HG03520 (cell line): ENCODE measurements around the gene BIRC7.

ENCODE experiments used
- ATAC-seq: cut with Tn5 transposase; IDR thresholded peaks from one replicate; pipeline ENCODE4 v1.9.1; 2021; ENCODE audit warnings: mild to moderate bottlenecking, moderate library complexity; ENCODE audit not compliant: unreplicated experiment

Gene BIRC7, protein sequence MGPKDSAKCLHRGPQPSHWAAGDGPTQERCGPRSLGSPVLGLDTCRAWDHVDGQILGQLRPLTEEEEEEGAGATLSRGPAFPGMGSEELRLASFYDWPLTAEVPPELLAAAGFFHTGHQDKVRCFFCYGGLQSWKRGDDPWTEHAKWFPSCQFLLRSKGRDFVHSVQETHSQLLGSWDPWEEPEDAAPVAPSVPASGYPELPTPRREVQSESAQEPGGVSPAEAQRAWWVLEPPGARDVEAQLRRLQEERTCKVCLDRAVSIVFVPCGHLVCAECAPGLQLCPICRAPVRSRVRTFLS

DNA sequence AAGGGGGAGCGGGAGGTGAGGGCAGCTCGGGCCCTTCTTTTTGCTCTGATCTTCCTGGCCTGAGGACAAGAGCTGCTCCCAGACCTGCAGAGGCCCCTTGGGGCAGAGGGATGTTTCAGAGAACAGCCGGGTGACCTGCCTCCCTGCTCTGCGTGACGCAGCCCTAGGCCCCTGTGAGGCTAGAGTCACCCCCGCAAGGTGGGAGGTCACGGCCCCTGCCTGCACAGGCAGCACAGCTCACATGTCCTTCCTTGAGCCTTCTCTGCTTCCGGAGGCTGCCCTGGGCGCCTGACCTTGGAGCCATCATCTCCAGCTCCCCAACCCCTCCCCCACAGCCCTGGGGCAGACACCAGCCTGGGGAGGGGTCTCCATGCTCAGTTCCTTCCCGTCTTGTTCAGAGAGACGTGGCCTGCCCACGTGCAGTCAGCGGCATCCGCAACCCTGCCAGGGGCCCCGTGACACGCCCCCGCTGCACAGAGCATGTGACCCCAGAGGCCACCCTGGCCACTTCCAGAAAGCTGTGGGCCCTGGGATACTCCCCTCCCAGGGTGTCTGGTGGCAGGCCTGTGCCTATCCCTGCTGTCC, at the start of gene BIRC7:
TSS of gene BIRC7 (plus strand) at position 507 of the 585 bp plus-strand sequence. CDS start 192 bp downstream, outside the sequence.
- ATAC-seq: no peak

GRCh38 chr20:63186084-63186483, 49.6 kb upstream of the BIRC7 start:
- ATAC-seq: no peak

DNA sequence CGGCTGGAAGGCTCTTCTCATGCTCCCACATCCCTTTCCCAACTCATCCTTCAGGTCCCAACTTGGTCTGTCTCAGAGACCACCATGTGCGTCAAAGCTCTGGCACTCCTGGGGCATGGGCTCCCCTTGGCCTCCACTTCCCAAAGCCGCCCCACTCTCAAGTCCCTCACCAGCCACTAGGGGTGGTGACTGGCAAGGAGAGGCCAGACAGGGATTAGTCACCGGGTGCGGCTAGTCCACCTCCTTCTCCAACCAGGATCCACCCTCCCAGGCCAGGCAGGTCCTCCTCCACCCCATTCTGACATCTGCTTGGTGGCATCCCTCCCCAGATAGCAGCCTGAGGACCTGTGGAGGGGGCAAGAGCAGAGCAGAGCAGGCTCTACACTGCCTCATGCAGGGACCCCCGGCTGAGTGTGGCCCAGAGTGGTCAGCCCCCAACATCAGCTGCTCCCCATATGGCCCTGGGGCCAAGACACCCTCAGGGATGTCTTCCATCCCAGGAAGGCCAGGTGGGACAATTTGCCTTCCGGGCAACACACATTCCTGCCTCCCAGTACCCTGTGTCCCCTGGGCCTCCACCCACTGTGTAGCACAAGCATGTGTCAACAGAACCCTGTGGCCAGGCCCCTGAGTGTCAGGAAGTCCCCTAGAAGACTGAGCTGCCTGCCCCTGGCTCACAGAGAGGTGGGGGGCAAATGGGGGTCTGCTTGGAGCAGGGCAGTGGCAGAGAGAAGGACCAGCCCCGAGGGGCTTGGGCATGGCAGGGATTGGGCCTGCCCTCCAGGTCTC, 49.0 kb upstream of the BIRC7 start:
- no peak for ATAC-seq

GRCh38 chr20:63187338-63188158, 48.2 kb upstream of the BIRC7 start:
- no peak for ATAC-seq

GRCh38 chr20:63188159-63188442, 47.6 kb upstream of the BIRC7 start:
- ATAC-seq: no peak

DNA sequence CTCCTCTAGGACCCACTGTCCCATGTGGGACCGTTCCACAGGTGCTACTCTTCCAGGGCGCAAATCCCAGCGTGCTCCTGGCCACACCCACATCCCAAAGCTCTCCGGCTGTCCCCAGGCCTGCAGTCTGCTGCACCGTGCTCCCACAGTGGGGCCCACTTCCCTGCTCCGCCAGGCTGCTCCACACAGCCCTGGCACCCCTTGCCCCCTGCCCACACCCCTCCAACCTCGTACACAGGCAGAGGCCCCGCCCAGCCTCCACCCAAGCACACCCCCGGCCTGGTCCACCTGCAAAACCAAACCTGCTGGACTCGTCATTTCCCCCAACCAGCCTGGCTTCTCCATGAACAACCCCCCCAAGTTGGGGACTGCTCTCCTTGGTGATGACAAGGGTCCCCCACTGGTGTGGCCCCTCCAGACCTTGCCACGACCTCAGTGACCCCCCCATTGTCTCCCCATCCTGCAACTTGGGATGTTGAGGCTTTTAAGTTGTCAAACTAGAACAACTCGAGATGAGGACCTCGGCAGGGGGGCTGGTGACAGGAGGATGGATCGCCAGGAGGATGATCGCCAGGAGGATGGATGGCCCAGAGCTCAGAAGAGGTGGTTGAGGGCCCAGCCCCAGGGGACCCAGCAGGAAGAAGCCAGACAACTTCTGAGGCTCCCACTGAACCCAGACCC, 46.9 kb upstream of the BIRC7 start:
- ATAC-seq: no peak

DNA sequence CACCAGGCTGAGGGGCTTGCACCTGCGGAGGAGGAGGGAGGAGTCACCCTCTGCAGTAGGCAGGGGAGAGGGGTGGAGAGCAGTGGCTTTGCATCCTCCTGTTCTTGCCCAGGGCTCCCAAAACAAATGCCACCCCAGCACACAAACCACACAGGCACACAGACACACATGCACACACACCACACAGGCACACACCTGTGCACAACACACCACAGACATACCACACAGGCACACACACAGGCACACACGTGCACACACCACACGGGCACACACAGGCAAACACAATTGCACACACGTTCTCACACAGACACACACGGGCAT, 46.4 kb upstream of the BIRC7 start:
- no peak for ATAC-seq

DNA sequence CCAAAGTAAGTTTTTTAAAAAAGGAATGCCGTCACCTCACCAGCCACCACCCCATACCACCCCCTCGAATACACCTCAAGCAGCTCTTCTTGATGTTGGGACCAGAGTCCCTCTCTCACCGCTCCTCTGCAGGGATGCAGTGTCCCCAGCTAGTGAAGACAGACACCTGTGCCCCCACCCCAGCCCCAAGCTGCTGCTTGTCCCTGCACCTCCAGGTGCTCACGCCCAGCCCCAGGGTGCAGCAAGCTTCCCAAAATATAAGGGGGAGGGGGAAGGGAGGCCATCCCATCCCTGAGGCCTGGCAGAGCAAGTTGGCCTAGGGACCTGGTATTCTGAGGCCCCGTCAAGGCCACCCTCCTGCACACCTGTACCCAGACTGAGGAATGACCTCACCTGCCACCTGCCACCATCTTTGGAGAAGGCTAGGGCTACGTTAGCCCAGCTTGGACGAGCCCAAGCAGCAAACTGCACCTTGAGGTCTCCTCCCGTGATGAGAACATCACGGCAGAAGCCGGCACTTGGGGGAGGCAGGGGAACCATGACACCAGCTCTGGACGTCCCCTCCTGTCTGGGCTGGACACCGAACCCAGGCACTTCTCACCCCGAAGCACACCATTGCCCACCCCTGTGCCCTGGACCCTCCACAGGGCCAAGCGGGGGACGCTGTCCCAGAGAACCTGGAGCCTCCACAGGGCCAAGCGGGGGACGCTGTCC, 45.7 kb upstream of the BIRC7 start:
- no peak for ATAC-seq

DNA sequence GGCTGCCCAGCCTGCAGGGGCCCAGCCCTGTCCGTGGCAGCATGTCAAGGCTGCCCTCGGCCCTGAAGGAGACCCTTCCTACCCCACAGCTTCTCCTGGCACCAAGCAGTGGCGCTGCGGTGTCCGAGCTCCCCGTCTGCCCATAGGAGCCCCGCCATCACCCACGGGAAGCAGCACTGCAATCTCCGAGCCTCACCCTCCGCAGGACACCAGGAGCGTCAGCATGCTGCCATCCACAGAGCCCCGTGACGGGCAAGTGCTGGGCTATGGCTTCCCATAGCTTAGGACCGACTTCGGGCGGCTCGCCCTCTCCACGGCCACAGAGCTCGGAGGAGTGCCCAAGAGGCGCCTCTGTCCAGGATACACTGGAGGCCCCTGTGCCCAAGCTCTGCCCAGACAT, 44.9 kb upstream of the BIRC7 start:
- ATAC-seq: no peak

- ATAC-seq: no peak
Measured at GRCh38 chr20:63191400-63191799, 44.3 kb upstream of the BIRC7 start.

- no peak for ATAC-seq
Measured at GRCh38 chr20:63192721-63193120, 43.0 kb upstream of the BIRC7 start.

DNA sequence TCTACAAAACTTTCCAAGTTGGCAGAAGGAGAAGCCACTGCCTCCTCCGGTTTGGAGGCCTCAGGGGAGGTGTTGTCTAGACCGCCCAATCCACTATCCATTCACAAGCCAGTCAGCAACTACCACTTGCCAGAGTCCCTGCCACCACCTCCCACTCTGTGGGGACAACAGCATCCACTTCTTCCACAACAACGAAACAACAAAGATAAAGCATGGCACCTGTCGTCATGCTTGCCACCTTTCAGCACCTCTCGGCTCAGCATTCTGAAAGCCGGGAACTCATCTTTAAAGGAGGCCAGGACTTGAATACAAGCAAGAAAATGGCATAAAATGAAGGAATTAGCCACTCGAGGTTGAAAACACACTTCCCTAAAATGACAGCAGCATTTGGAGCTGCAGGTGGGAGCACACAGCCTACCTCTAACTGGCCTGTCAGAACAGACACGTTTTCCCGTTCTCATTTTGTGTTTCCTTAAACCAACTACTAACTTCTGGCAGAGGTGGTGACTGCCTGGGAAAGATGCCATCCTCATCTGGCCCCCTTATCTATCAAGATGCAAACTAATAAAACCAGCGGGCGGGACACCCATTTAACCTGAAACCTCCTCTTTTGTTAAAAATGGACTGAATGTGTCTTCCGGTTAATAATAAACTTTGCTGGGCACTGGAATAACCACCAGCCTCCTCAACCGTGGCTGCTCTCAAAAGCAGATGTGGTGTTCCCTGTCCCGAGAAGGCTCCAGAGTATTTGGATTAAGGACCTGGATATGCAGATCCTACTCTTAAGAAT, 41.5 kb upstream of the BIRC7 start:
- ATAC-seq: no peak

DNA sequence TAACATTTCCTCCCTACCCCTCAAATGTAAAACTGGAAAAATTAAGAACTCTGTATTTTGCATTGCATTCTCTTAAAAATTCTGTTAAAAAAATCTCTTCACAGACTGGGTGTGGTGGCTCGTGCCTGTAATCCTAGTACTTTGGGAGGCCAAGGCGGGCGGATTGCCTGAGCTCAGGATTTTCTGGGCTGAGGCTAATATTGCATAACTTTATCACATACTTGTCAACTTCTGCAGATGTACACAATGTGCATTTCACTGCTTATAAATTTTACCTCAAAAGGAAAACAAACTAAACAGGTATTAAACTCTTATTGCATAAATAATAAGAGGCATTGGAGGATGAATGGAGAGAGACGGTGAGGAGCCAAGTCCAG, 40.9 kb upstream of the BIRC7 start:
- no peak for ATAC-seq

DNA sequence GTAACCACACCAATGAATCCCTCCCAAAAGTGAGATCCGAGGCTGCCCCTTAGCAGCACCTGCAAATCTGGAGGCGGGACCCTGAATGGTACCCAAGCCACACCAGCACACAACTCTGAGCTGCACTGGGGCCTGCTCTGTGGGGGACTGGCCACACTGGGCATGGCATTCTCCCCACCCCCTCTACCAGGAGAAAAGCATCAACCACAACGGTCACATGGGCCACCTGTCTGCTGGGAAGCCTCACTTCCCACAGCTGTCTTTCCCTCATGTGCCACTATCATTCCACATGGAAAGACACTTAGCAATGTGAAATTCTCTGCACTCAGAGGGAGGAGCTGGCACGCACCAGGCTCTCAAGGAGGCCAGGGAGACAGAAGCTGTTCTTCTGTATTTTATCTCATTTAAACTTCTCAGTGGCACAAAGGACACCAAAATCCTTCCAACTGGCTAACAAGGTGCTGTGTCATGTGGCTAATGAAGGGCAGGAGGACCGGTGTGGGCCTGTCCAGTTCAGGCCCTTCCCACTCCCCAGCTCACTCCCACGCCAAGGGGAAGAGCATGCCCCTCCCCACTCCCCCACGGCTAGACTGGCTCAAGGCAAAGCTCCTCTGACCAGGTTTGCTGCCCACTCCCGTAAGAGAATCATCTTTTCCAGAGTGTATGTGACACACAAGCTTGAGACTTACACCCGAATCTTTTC, 38.8 kb upstream of the BIRC7 start:
- no peak for ATAC-seq

- no peak for ATAC-seq
Measured at GRCh38 chr20:63198606-63199005, 37.1 kb upstream of the BIRC7 start.

- ATAC-seq: no peak
Measured at GRCh38 chr20:63202021-63202420, 33.7 kb upstream of the BIRC7 start.

GRCh38 chr20:63202811-63203526, 32.7 kb upstream of the BIRC7 start:
- no peak for ATAC-seq

DNA sequence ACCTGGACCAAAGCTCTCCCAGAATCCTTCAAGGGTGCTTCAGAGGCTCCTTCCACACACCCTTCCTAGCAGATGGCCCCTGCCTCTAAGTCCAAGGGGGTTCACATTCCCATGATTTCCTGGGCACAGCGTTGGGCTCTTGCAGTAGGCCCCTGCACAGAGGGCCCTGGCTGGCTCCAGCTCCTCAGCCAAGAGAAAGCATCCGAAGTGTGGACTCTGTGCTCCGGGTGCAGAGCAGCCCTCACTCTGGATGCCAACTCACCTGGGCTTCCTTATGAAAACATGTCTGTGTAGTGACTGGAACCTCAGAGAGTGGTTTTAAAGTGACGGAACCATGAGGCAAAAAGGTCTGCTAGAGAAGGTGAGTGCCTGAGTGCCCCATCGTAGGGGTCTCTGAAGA, 31.3 kb upstream of the BIRC7 start:
- no peak for ATAC-seq
